ENCODE results near the gene HSPA5. TPM values are rescaled to one million over a fixed set of nuclear protein-coding genes. Genes with fewer than 3 reads are reported as not detected.

HSPA5 gene
- total RNA-seq, 2 experiments from 2014 or later, result 276 to 280 TPM

DNA sequence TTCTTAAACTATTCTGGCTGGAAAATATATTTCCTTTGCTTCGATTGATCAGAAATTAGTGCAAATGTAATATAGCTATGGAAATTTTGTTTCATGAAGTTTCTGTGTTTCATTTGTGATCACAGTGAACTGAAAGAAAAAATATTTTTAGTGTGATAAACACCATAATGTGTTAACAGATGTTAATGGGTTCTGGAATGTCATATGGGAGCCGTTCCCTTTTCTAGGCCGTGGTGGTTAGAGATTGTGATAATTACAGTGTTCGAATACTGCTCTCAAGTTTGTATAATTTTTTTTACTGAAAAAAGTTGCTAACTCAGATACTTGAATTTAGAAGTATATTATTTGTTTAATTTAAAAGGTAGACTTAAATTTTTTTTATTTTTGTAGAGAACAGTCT, 39.8 kb upstream of the HSPA5 start:
- H3K4me1 ChIP-seq (ENCODE audit: insufficient read depth, low read length), result no peaks in the 10 kb centered on the region
- no peak overlapping the region for H3K4me3 ChIP-seq (ENCODE audit: low read length)
- no peaks in the 10 kb centered on the region for H3K9me3 ChIP-seq (ENCODE audit: control insufficient read depth in 1 of 2, insufficient read depth in 1 of 2, low read length in 2 of 2)
- no peak overlapping the region for H3K27ac ChIP-seq (ENCODE audit: low read depth in 1 of 2, low read length in 2 of 2)
- intact Hi-C loops (cut with DNase I, micrococcal nuclease), result no loop called here
- no peaks in the 10 kb centered on the region for H3K27me3 Mint-ChIP-seq
- POLR2A ChIA-PET, result no interaction called here
- TF ChIP-seq, protein P1, sequence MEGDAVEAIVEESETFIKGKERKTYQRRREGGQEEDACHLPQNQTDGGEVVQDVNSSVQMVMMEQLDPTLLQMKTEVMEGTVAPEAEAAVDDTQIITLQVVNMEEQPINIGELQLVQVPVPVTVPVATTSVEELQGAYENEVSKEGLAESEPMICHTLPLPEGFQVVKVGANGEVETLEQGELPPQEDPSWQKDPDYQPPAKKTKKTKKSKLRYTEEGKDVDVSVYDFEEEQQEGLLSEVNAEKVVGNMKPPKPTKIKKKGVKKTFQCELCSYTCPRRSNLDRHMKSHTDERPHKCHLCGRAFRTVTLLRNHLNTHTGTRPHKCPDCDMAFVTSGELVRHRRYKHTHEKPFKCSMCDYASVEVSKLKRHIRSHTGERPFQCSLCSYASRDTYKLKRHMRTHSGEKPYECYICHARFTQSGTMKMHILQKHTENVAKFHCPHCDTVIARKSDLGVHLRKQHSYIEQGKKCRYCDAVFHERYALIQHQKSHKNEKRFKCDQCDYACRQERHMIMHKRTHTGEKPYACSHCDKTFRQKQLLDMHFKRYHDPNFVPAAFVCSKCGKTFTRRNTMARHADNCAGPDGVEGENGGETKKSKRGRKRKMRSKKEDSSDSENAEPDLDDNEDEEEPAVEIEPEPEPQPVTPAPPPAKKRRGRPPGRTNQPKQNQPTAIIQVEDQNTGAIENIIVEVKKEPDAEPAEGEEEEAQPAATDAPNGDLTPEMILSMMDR (IDR thresholded peaks at IDR 0.05), result no peak
- no peak for ATAC-seq (ENCODE audit: poor library complexity)
- H3K9me3 Mint-ChIP-seq, result no peaks in the 10 kb centered on the region
- no peak overlapping the region for H3K4me3 Mint-ChIP-seq
- CTCF ChIA-PET, result no interaction called here
- peaks cover 13% of the 10 kb centered on the region for H3K36me3 Mint-ChIP-seq (ENCODE audit: low read depth)
- no peak overlapping the region for H3K27ac Mint-ChIP-seq
- H3K36me3 ChIP-seq (ENCODE audit: insufficient read depth, low read length), result peaks cover 3% of the 10 kb centered on the region
- peaks cover 16% of the 10 kb centered on the region for H3K4me1 Mint-ChIP-seq (ENCODE audit: low read depth)
- no peak for DNase-seq
- no peaks in the 10 kb centered on the region for H3K27me3 ChIP-seq (ENCODE audit: control insufficient read depth in 1 of 2, insufficient read depth in 2 of 2, low read length in 2 of 2)

DNA sequence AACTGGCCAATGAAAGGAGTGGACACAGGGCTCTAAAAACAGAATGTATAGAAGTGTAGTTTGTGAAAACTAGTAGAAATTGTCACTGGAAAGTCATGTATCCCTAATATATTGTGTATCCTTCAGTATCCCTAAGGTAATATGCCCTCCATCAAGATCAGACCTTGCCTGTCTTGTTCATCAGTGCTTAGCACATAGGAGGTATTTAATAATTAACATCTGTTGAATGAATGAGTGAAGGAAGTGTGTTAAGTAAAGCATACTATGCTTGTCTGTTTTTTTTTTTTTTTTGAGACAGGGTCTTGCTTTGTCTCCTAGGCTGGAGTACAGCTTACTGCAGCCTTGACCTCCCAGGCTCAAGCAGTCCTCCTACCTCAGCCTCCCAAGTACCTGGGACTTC, 36.3 kb upstream of the HSPA5 start:
- H3K27ac ChIP-seq (ENCODE audit: low read depth in 1 of 2, low read length in 2 of 2), result no peak overlapping the region
- ChIA-PET CTCF (no interaction called here), POLR2A (no interaction called here)

DNA sequence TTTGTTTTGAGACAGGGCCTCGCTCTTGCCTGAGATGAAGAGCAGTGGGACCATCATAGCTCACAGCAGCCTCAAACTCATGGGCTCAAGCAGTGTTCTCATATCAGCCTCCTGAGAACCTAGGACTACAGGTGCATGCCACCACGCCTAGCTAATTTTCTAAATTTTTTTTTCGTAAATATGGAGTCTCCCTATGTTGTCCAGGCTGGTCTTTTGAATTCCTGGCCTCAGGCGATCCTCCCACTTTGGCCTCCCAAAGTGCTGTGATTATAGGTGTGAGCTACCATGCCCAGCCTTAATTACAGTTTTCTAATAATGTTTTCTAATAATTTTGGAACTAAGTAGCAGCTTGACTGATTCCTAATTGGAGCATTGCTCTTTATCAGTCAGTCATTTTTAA, 35.6 kb upstream of the HSPA5 start:
- Mint-ChIP-seq H3K4me3 (no peak overlapping the region), H3K27me3 (no peaks in the 10 kb centered on the region), H3K27ac (no peak overlapping the region), H3K4me1 (ENCODE audit: low read depth) (peaks cover 30% of the 10 kb centered on the region), H3K36me3 (ENCODE audit: low read depth) (peaks cover 23% of the 10 kb centered on the region), H3K9me3 (no peaks in the 10 kb centered on the region)
- ATAC-seq (ENCODE audit: poor library complexity) (no peak), DNase-seq (no peak)
- intact Hi-C loops (cut with DNase I, micrococcal nuclease), result no loop called here
- H3K27ac ChIP-seq (ENCODE audit: low read depth in 1 of 2, low read length in 2 of 2), result no peak overlapping the region
- H3K36me3 ChIP-seq (ENCODE audit: insufficient read depth, low read length), result peaks cover 3% of the 10 kb centered on the region
- POLR2A ChIA-PET, result no interaction called here
- no peaks in the 10 kb centered on the region for H3K4me1 ChIP-seq (ENCODE audit: insufficient read depth, low read length)
- no peaks in the 10 kb centered on the region for H3K27me3 ChIP-seq (ENCODE audit: control insufficient read depth in 1 of 2, insufficient read depth in 2 of 2, low read length in 2 of 2)
- no peak overlapping the region for H3K4me3 ChIP-seq (ENCODE audit: low read length)
- TF ChIP-seq, protein P1 (IDR thresholded peaks at IDR 0.05), result no peak
- CTCF ChIA-PET, result no interaction called here
- H3K9me3 ChIP-seq (ENCODE audit: control insufficient read depth in 1 of 2, insufficient read depth in 1 of 2, low read length in 2 of 2), result no peaks in the 10 kb centered on the region

More for the DNA sequence above, 36.3 kb upstream of the HSPA5 start:
- Histone ChIP-seq H3K9me3 (ENCODE audit: control insufficient read depth in 1 of 2, insufficient read depth in 1 of 2, low read length in 2 of 2) (no peaks in the 10 kb centered on the region), H3K36me3 (ENCODE audit: insufficient read depth, low read length) (peaks cover 3% of the 10 kb centered on the region), H3K27me3 (ENCODE audit: control insufficient read depth in 1 of 2, insufficient read depth in 2 of 2, low read length in 2 of 2) (no peaks in the 10 kb centered on the region), H3K4me3 (ENCODE audit: low read length) (no peak overlapping the region), H3K4me1 (ENCODE audit: insufficient read depth, low read length) (no peaks in the 10 kb centered on the region)
- H3K9me3 Mint-ChIP-seq, result no peaks in the 10 kb centered on the region
- no peaks in the 10 kb centered on the region for H3K27me3 Mint-ChIP-seq
- no peak for DNase-seq
- no peak overlapping the region for H3K27ac Mint-ChIP-seq
- peaks cover 16% of the 10 kb centered on the region for H3K36me3 Mint-ChIP-seq (ENCODE audit: low read depth)
- intact Hi-C loops (cut with DNase I, micrococcal nuclease), result no loop called here
- TF ChIP-seq, protein P1 (IDR thresholded peaks at IDR 0.05), result no peak
- no peak for ATAC-seq (ENCODE audit: poor library complexity)
- no peak overlapping the region for H3K4me3 Mint-ChIP-seq
- H3K4me1 Mint-ChIP-seq (ENCODE audit: low read depth), result peaks cover 27% of the 10 kb centered on the region
